ENCODE measurements around the gene LUC7L. TPM values are rescaled to one million over a fixed set of nuclear protein-coding genes. Genes with fewer than 3 reads are reported as not detected.

LUC7L gene
- total and polyA plus RNA-seq, 8 donors = 55.5 to 173 (median 147) TPM

- peak; percentile 18 for ATAC-seq
- no peak for DNase-seq
- TF ChIP-seq CTCF (IDR thresholded peaks at IDR 0.05) = no peak
- Histone ChIP-seq H3K4me1 (peaks cover 7 to 12% of the 10 kb centered on the region in 2 donors), H3K27ac (no peak overlapping the region), H3K27me3 (peaks cover 15 to 97% of the 10 kb centered on the region in 2 donors), H3K9me3 (no peaks in the 10 kb centered on the region), H3K4me3 (peak overlapping the region; percentile 22 to 29), H3K36me3 (no peaks in the 10 kb centered on the region)
- intact Hi-C loops (cut with DNase I) = no loop called here
These were observed 45.9 kb upstream of the LUC7L start for GRCh38 chr16:275041-275641.

GRCh38 chr16:273547-274421, 44.5 kb upstream of the LUC7L start:
- Histone ChIP-seq H3K27ac (no peak overlapping the region), H3K27me3 (peaks cover 12 to 83% of the 10 kb centered on the region in 2 donors), H3K4me3 (no peak overlapping the region), H3K36me3 (no peaks in the 10 kb centered on the region), H3K4me1 (peaks cover 7 to 10% of the 10 kb centered on the region in 2 donors), H3K9me3 (no peaks in the 10 kb centered on the region)
- TF ChIP-seq CTCF (IDR thresholded peaks at IDR 0.05) = no peak
- no peak for DNase-seq
- ATAC-seq = no peak
- intact Hi-C loops (cut with DNase I) = no loop called here

- ATAC-seq (no peak), DNase-seq (no peak)
- intact Hi-C loops (cut with DNase I) = no loop called here
- Histone ChIP-seq H3K9me3 (no peaks in the 10 kb centered on the region), H3K4me1 (peaks cover 7 to 10% of the 10 kb centered on the region in 2 donors), H3K27ac (no peak overlapping the region), H3K27me3 (peaks cover 12 to 74% of the 10 kb centered on the region in 2 donors), H3K36me3 (no peaks in the 10 kb centered on the region), H3K4me3 (no peak overlapping the region)
- TF ChIP-seq CTCF (IDR thresholded peaks at IDR 0.05) = no peak
These were observed 43.6 kb upstream of the LUC7L start for GRCh38 chr16:272633-273546.

GRCh38 chr16:270381-271255, 41.4 kb upstream of the LUC7L start:
- Histone ChIP-seq H3K4me1 (peaks cover 6 to 7% of the 10 kb centered on the region in 2 donors), H3K4me3 (no peak overlapping the region), H3K36me3 (no peaks in the 10 kb centered on the region), H3K27me3 (peaks cover 12 to 52% of the 10 kb centered on the region in 2 donors), H3K9me3 (no peaks in the 10 kb centered on the region), H3K27ac (no peak overlapping the region)
- intact Hi-C loops (cut with DNase I) = no loop called here
- no peak for ATAC-seq
- TF ChIP-seq CTCF (IDR thresholded peaks at IDR 0.05) = no peak
- DNase-seq = no peak

Measured in left lung (tissue), 10 donors.